Erythroblast (primary cell): ENCODE results near the gene LMAN2L.

Source experiments
- GATA1 ChIP-seq: IDR thresholded peaks from 2 replicates; pipeline ENCODE4 v1.6.1; 2011; ENCODE audit warnings: low read depth, mild to moderate bottlenecking, control low read depth, low read length, moderate library complexity
- POLR2A ChIP-seq: IDR thresholded peaks from 2 replicates; pipeline ENCODE4 v1.6.1; 2011; ENCODE audit warnings: mild to moderate bottlenecking, low read length

- TF ChIP-seq POLR2A (no peak), GATA1 (no peak)
Observed at GRCh38 chr2:96734880-96735583, 4.8 kb downstream of the LMAN2L start.
